Measurements from ENCODE around the gene ITGAX.
A peak's percentile ranks its signal among the peaks of the same experiment; 100 is the strongest.

The ITGAX gene

DNA sequence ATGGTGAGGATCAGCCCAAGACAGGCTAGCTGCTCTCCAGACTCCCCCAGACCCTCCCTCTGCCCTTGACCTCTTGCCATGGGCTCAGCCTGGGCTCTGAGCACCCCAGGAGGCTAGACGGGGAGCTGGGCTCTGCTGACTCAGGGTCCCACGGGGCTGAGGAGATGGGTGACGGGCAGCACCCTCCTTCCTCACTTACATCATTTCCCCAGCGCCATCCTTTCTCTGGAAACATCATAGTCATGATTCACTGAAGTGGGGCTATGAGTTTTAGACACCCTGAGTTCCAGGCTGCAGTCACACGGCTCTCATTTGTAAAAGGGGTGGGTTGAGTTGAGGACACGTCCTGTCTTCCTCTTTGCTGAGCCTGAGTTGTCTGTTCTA, 3.0 kb upstream of the ITGAX start:
- TF ChIP-seq SPI1 (IDR thresholded peaks at IDR 0.05; ENCODE audit: borderline replicate concordance, low read depth) (no peak), POLR2AphosphoS5 (IDR thresholded peaks at IDR 0.05; ENCODE audit: low read depth) (no peak), GABPA (IDR thresholded peaks at IDR 0.05; ENCODE audit: low read depth) (no peak)
- TF ChIP-seq, protein P1, sequence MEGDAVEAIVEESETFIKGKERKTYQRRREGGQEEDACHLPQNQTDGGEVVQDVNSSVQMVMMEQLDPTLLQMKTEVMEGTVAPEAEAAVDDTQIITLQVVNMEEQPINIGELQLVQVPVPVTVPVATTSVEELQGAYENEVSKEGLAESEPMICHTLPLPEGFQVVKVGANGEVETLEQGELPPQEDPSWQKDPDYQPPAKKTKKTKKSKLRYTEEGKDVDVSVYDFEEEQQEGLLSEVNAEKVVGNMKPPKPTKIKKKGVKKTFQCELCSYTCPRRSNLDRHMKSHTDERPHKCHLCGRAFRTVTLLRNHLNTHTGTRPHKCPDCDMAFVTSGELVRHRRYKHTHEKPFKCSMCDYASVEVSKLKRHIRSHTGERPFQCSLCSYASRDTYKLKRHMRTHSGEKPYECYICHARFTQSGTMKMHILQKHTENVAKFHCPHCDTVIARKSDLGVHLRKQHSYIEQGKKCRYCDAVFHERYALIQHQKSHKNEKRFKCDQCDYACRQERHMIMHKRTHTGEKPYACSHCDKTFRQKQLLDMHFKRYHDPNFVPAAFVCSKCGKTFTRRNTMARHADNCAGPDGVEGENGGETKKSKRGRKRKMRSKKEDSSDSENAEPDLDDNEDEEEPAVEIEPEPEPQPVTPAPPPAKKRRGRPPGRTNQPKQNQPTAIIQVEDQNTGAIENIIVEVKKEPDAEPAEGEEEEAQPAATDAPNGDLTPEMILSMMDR (IDR thresholded peaks at IDR 0.05; ENCODE audit: insufficient read depth, low read length), result no peak
- TF ChIP-seq, protein P2, sequence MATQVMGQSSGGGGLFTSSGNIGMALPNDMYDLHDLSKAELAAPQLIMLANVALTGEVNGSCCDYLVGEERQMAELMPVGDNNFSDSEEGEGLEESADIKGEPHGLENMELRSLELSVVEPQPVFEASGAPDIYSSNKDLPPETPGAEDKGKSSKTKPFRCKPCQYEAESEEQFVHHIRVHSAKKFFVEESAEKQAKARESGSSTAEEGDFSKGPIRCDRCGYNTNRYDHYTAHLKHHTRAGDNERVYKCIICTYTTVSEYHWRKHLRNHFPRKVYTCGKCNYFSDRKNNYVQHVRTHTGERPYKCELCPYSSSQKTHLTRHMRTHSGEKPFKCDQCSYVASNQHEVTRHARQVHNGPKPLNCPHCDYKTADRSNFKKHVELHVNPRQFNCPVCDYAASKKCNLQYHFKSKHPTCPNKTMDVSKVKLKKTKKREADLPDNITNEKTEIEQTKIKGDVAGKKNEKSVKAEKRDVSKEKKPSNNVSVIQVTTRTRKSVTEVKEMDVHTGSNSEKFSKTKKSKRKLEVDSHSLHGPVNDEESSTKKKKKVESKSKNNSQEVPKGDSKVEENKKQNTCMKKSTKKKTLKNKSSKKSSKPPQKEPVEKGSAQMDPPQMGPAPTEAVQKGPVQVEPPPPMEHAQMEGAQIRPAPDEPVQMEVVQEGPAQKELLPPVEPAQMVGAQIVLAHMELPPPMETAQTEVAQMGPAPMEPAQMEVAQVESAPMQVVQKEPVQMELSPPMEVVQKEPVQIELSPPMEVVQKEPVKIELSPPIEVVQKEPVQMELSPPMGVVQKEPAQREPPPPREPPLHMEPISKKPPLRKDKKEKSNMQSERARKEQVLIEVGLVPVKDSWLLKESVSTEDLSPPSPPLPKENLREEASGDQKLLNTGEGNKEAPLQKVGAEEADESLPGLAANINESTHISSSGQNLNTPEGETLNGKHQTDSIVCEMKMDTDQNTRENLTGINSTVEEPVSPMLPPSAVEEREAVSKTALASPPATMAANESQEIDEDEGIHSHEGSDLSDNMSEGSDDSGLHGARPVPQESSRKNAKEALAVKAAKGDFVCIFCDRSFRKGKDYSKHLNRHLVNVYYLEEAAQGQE (IDR thresholded peaks at IDR 0.05; ENCODE audit: insufficient replicate concordance, low read depth), result no peak
- Histone ChIP-seq H3K27me3 (ENCODE audit: insufficient read depth, poor library complexity, severe bottlenecking) (no peaks in the 10 kb centered on the region), H3K4me3 (replicated peaks; ENCODE audit: insufficient read depth, low read length) (no peak overlapping the region), H3K27ac (replicated peaks) (peak overlapping the region; percentile 80)
- peak; percentile 64 to 72 for DNase-seq (ENCODE audit: low read depth in 1 of 2, low spot score in 1 of 2)

DNA sequence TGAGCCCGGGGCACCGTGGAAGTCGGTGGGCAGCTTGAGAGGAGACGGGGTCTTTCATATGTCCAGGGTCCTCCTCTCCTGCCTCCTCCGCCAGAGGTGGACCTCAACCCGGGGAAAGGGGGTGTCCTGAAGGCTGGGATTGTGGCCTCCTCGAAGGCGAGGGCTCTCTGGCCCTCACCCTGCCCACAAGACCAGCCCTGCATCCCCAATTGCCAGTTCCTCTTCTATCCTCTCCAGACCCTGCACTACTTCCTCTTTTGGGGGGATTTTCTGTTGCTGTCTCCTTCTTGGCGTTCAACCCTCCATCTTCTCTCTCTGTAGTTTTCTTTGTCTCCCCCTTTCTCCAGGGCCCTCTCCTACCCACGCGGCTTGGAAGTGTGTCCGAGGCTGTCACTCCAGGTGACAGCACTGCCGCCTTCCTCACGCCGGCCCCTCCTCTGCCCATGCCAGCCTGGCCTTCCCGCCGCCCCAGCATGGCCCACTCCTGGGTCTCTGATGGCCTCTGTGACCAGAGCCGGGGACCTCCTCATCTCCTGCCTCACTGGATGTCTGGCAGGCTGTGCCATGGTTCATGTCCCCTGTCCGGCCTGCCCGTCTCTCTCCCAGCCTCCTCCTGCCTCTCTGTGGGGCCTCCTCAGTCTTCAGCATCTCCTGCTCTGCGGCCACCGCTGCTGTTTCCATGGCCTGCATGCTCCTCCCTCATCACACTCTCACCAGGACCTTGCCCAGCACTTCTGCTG, 2.4 kb upstream of the ITGAX start:
- Histone ChIP-seq H3K27me3 (ENCODE audit: insufficient read depth, poor library complexity, severe bottlenecking) (no peaks in the 10 kb centered on the region), H3K27ac (replicated peaks) (peak overlapping the region; percentile 80), H3K4me3 (replicated peaks; ENCODE audit: insufficient read depth, low read length) (no peak overlapping the region)
- peak; percentile 72 to 88 for DNase-seq (ENCODE audit: low read depth in 1 of 2, low spot score in 1 of 2)
- TF ChIP-seq, protein P2 (IDR thresholded peaks at IDR 0.05; ENCODE audit: insufficient replicate concordance, low read depth), result no peak
- TF ChIP-seq SPI1 (IDR thresholded peaks at IDR 0.05; ENCODE audit: borderline replicate concordance, low read depth), result peak; percentile 96
- TF ChIP-seq, protein P1 (IDR thresholded peaks at IDR 0.05; ENCODE audit: insufficient read depth, low read length), result no peak

DNA sequence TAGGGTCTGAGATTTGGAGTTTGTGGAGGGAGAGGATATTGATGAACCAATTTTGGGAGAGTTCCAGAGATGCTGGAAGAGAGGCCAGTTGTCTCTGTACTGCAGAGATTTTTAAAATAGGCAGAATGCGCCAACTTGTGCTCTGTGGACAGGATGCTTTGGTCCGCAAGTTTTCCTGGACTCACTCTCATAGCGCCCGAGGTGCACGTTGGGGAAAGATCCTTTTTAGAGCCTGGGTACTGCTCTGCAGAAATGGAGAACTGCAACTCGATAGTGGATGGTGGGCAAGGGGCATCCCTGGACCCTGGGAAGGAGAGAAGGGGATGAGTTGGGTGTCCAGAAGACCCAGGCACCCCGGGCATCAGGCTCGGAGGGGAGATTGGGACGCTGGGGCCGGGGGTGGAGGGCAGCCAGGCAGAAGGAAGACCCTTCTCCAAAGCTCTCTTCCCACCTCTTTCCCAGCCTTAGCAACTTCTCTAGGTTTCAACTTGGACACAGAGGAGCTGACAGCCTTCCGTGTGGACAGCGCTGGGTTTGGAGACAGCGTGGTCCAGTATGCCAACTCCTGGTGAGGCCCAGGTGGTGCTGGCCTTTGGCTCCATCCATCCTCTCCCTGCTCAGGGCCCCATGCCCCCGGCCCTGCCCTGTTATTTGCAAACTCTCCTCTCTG, 590 bp downstream of the ITGAX start:
- no peak for DNase-seq (ENCODE audit: low read depth in 1 of 2, low spot score in 1 of 2)
- TF ChIP-seq, protein P2 (IDR thresholded peaks at IDR 0.05; ENCODE audit: insufficient replicate concordance, low read depth), result no peak
- TF ChIP-seq, protein P1 (IDR thresholded peaks at IDR 0.05; ENCODE audit: insufficient read depth, low read length), result no peak
- TF ChIP-seq SPI1 (IDR thresholded peaks at IDR 0.05; ENCODE audit: borderline replicate concordance, low read depth) (no peak), POLR2AphosphoS5 (IDR thresholded peaks at IDR 0.05; ENCODE audit: low read depth) (no peak), GABPA (IDR thresholded peaks at IDR 0.05; ENCODE audit: low read depth) (no peak)
- Histone ChIP-seq H3K27me3 (ENCODE audit: insufficient read depth, poor library complexity, severe bottlenecking) (no peaks in the 10 kb centered on the region), H3K27ac (replicated peaks) (no peak overlapping the region), H3K4me3 (replicated peaks; ENCODE audit: insufficient read depth, low read length) (peak overlapping the region; percentile 35)
